Activated naive CD8-positive, alpha-beta T cell treated with anti-CD3 and anti-CD28 coated beads, Interleukin-2, amount 10 ng/mL, durations not matched to agents 7 days and 5 days (primary cell): ENCODE results near the gene LNX1. TPM values are rescaled to one million over a fixed set of nuclear protein-coding genes. Genes with fewer than 3 reads are reported as not detected.

Source experiments
- ATAC-seq: fragments of 150-1000 bp; cut with Tn5 transposase; one replicate; pipeline ENCODE4 v1.10.0; 2021; ENCODE audit warnings: low read depth, moderate library complexity
- POLR2A ChIA-PET: fragments of 350-600 bp; sonication (Branson Sonifier 250); formaldehyde crosslinking; loops from one replicate; lab custom pipeline; 2021; ENCODE audit warnings: antibody characterized with exemption; lab: Charles Lee
- DNase-seq: peaks from one replicate; pipeline ENCODE4 v3.0.0; 2021
- H3K27ac Mint-ChIP-seq: one replicate; pipeline ENCODE4 v1.8.0; 2022; ENCODE audit warnings: mild to moderate bottlenecking, mixed read lengths
- H3K27me3 Mint-ChIP-seq: one replicate; pipeline ENCODE4 v1.8.0; 2022; ENCODE audit warnings: mild to moderate bottlenecking, moderate library complexity, mixed read lengths
- H3K36me3 Mint-ChIP-seq: one replicate; pipeline ENCODE4 v1.8.0; 2021; ENCODE audit warnings: mild to moderate bottlenecking, mixed read lengths
- H3K4me1 Mint-ChIP-seq: one replicate; pipeline ENCODE4 v1.8.0; 2021; ENCODE audit warnings: mixed read lengths
- H3K4me3 Mint-ChIP-seq: one replicate; pipeline ENCODE4 v1.8.0; 2022; ENCODE audit warnings: mild to moderate bottlenecking, moderate library complexity, mixed read lengths
- H3K9me3 Mint-ChIP-seq: one replicate; pipeline ENCODE4 v1.8.0; 2021; ENCODE audit warnings: mixed read lengths
- total RNA-seq, 2 experiments: library from RNA; stranded (reverse); gene quantifications; one replicate each; pipeline ENCODE4 v1.2.3, GENCODE V29; 2021

The LNX1 gene
- total RNA-seq, 2 experiments from 2014 or later: not detected

DNA sequence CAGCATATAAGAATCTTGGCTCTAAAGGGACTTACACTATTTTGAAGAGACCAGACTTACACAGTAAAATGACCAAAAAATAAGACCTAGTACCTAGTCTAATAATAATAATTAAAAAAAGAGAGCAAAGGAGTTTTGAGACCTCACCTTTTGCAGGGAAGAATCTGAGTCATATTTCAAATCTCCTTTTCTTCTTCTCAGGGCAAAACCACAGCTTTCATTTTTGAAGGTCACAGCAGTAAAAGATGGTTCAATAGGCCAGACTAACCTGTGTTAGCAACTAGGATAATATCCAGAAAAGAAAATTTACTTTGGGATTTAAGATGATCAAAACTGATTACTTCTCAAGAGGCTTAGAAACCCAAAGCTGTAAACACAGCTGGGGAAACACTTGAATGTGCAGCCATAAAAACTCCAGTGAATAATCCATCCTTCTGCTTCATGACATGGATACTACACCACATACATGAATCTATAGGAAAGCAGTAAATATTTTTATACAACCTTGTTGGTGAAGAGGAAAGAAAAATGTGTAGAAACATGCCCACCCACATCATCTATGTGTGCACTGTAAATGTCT lies 25.9 kb upstream of the LNX1 start:
- no peaks in the 10 kb centered on the region for H3K27me3 Mint-ChIP-seq
- DNase-seq (no peak), ATAC-seq (no peak)
- no peaks in the 10 kb centered on the region for H3K36me3 Mint-ChIP-seq
- H3K9me3 Mint-ChIP-seq: no peaks in the 10 kb centered on the region
- no peaks in the 10 kb centered on the region for H3K4me1 Mint-ChIP-seq
- H3K4me3 Mint-ChIP-seq: no peak overlapping the region
- no peak overlapping the region for H3K27ac Mint-ChIP-seq
- POLR2A ChIA-PET: no interaction called here

DNA sequence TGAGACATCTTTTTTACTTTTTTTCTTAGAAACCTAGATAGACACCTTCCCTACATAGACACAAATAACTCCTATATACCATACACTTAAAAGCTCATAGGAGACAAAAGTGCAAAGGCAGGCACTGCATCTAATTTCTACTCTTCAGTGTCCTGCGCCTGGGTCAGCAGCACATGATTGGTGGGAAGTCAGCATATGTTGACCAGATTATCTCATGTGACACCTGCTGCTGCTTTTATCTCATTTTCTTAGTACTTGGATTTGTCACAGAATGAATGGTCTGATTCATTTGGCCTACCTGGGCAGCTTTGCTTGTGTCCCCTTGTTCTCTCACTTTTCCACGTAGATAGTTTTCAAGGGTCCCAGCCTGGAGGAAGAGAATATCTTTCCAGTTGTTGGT lies 24.9 kb upstream of the LNX1 start:
- no peak for DNase-seq
- no peak overlapping the region for H3K4me3 Mint-ChIP-seq
- no peaks in the 10 kb centered on the region for H3K27me3 Mint-ChIP-seq
- H3K9me3 Mint-ChIP-seq: no peaks in the 10 kb centered on the region
- POLR2A ChIA-PET: no interaction called here
- no peak for ATAC-seq
- no peak overlapping the region for H3K27ac Mint-ChIP-seq
- H3K4me1 Mint-ChIP-seq: no peaks in the 10 kb centered on the region
- H3K36me3 Mint-ChIP-seq: no peaks in the 10 kb centered on the region

DNA sequence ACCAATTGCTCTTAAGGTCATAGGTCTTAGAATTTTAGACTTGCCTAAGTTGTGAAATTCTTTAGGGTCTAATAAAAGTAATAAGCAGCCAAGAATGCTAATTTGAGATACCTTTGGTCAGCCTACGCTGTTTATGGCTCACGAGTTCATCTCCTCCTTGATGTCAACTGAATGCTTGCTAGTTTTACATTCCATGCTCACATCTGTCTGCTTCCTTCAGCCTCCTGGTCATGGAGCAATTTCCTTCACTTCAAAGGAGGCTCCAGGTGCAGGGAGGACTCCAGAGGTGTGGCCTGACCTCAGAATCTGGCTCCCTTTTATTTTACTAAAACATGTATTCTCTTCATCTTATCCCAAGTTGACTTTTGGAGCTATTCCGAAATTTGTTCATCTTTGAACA lies 23.3 kb upstream of the LNX1 start:
- DNase-seq: no peak
- H3K4me3 Mint-ChIP-seq: no peak overlapping the region
- no peak overlapping the region for H3K27ac Mint-ChIP-seq
- no peaks in the 10 kb centered on the region for H3K9me3 Mint-ChIP-seq
- ATAC-seq: no peak
- POLR2A ChIA-PET: no interaction called here
- H3K4me1 Mint-ChIP-seq: no peaks in the 10 kb centered on the region
- no peaks in the 10 kb centered on the region for H3K36me3 Mint-ChIP-seq
- no peaks in the 10 kb centered on the region for H3K27me3 Mint-ChIP-seq

DNA sequence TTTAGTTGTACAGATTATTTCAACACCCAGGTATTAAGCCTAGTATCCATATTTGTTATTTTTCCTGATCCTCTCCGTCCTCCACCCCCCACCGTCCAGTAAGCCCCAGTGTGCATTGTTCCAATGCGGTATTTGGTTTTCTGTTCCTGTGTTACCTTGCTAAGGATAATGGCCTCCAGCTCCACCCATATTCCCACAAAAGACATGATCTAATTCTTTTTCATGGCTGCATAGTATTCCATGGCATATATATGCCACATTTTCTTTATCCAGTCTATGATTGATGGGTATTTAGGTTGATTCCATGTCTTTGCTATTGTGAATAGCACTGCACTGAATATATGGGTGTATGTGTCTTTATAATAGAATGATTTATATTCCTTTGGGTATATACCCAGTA lies 22.1 kb upstream of the LNX1 start:
- no peak for ATAC-seq
- H3K4me3 Mint-ChIP-seq: no peak overlapping the region

DNA sequence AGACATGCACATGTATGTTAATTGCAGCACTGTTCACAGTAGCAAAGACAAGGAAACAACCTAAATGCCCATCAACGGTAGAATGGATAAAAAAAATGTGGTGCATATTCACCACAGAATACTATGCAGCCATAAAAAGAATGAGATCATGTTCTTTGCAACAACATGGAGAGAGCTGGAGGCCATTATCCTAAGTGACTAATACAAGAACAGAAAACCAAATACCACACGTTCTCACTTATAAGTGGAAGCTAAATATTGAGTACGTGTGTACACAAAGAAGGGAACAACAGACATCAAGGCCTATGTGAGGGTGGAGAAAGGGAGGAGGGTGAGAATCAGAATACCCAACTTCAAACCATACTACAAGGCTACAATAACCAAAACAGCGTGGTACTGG lies 17.4 kb upstream of the LNX1 start:
- H3K4me3 Mint-ChIP-seq: no peak overlapping the region
- POLR2A ChIA-PET: no interaction called here
- ATAC-seq (no peak), DNase-seq (no peak)
- H3K4me1 Mint-ChIP-seq: no peaks in the 10 kb centered on the region
- peaks cover 1% of the 10 kb centered on the region for H3K9me3 Mint-ChIP-seq
- no peaks in the 10 kb centered on the region for H3K36me3 Mint-ChIP-seq
- H3K27me3 Mint-ChIP-seq: no peaks in the 10 kb centered on the region
- H3K27ac Mint-ChIP-seq: no peak overlapping the region

More for the DNA sequence above, 22.1 kb upstream of the LNX1 start:
- no peak for DNase-seq
- Mint-ChIP-seq H3K36me3 (no peaks in the 10 kb centered on the region), H3K4me1 (no peaks in the 10 kb centered on the region), H3K9me3 (no peaks in the 10 kb centered on the region), H3K27ac (no peak overlapping the region), H3K27me3 (no peaks in the 10 kb centered on the region)
- POLR2A ChIA-PET: no interaction called here

DNA sequence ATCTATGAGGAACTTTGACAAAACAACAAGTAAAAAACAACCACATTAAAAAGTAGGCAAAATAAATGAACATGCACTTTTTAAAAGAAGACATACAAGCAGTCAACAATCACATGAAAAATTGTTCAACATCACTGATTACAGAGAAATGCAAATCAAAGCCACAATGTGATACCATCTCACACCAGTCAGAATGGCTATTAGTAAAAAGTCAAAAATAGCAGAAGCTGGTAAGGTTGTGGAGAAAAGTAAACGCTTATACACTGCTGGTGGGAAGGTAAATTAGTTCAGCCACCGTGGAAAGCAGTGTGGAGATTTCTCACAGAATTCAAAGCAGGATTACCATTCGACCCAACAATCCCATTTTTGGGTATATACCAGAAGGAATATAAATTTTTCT lies 17.0 kb upstream of the LNX1 start:
- H3K36me3 Mint-ChIP-seq: no peaks in the 10 kb centered on the region
- no peak overlapping the region for H3K27ac Mint-ChIP-seq
- DNase-seq (no peak), ATAC-seq (no peak)
- POLR2A ChIA-PET: no interaction called here
- peaks cover 1% of the 10 kb centered on the region for H3K9me3 Mint-ChIP-seq
- no peak overlapping the region for H3K4me3 Mint-ChIP-seq
- H3K4me1 Mint-ChIP-seq: no peaks in the 10 kb centered on the region
- H3K27me3 Mint-ChIP-seq: no peaks in the 10 kb centered on the region

DNA sequence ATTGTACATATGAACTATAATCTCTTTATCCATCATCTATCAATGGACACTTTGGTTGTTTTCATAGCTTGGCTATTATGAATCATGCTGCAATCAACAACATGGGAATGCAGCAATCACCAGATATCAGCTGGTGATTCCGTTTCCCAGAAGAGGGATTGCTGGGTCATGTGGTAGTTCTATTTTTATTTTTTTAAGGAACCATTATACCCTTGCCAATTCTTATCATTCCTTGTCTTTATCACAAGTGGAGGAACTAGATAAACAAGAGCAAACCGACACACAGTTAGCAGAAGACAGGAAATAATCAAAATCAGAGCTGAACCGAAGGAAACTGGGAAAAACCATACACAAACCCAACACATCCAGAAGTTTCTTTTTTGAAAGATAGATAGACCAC lies 14.5 kb upstream of the LNX1 start:
- H3K36me3 Mint-ChIP-seq: no peaks in the 10 kb centered on the region
- no peaks in the 10 kb centered on the region for H3K27me3 Mint-ChIP-seq
- no peaks in the 10 kb centered on the region for H3K4me1 Mint-ChIP-seq
- no peak overlapping the region for H3K4me3 Mint-ChIP-seq
- H3K9me3 Mint-ChIP-seq: peaks cover 1% of the 10 kb centered on the region
- no peak overlapping the region for H3K27ac Mint-ChIP-seq
- POLR2A ChIA-PET: no interaction called here
- DNase-seq (no peak), ATAC-seq (no peak)

DNA sequence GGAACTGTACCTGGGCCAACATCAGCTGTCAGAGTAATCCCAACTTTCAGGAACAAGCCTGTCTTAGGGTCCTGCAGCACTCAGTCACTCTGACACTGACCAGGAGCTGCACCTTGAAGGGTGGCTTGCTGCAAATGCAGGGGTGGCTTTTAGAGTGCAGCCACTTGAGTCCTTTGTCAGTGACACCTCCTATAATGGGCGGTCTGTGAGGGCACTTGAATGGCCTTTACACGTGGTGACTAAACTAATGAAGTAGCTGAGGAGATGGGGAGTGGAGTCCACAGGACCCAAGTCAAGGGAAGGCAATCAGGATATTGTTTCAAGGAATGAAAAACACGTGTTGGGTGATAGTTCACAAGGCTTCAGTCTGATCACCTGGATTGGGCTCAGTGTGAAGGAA lies 11.1 kb upstream of the LNX1 start:
- Mint-ChIP-seq H3K27ac (no peak overlapping the region), H3K4me1 (no peaks in the 10 kb centered on the region), H3K27me3 (peaks cover 2% of the 10 kb centered on the region), H3K4me3 (no peak overlapping the region), H3K9me3 (peaks cover 1% of the 10 kb centered on the region), H3K36me3 (no peaks in the 10 kb centered on the region)
- POLR2A ChIA-PET: no interaction called here
- DNase-seq: no peak
- no peak for ATAC-seq

DNA sequence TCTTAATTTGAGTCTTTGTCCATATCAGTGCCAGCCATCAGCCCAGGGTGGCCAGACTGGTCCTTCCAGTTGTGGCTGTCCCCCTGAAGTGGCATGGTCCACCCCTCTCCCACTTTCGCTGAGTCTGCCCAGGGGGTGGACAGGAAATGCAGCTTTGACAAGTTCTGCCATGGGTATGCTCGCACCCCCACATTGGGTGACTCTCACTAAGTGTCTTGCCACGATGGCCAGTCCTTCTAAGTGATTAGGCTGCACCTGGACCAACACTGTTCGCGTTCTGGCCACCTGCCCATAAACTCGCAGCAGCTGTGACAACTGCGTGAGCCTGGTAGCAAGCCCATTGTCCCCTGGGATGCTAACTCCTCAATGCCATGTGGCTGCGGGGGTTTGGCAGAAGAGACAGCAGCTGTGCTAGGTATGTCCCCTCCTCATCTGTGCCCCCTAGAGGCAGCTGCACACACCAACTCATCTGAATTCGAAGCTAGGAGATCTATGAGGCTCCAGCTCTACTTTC lies 10.0 kb upstream of the LNX1 start:
- ATAC-seq (no peak), DNase-seq (no peak)
- POLR2A ChIA-PET: no interaction called here
- no peak overlapping the region for H3K4me3 Mint-ChIP-seq
- H3K36me3 Mint-ChIP-seq: no peaks in the 10 kb centered on the region
- no peaks in the 10 kb centered on the region for H3K9me3 Mint-ChIP-seq
- H3K4me1 Mint-ChIP-seq: no peaks in the 10 kb centered on the region
- H3K27ac Mint-ChIP-seq: no peak overlapping the region
- peaks cover 2% of the 10 kb centered on the region for H3K27me3 Mint-ChIP-seq

DNA sequence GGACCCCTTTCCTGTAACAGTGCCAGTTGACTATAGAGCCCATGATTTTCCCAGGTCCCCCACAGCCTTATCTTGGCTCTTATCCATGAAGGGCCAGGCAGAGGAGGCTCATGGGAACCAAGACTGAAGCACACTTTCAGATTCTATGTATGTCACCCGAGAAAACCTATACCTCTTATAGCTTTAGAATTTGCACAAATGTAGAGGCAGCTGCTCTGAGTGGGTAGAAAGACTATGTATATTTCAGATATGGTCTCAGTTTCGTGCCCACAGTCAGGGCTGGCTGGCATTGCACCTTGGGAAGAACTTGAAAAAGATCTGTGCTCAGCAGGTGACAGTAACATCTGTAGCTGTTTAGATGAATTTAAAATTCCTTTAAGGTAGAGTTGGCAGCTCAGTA lies 8.3 kb upstream of the LNX1 start:
- Mint-ChIP-seq H3K4me1 (no peaks in the 10 kb centered on the region), H3K4me3 (no peak overlapping the region), H3K9me3 (no peaks in the 10 kb centered on the region), H3K27me3 (peaks cover 4% of the 10 kb centered on the region), H3K27ac (no peak overlapping the region), H3K36me3 (no peaks in the 10 kb centered on the region)
- DNase-seq: no peak
- POLR2A ChIA-PET: no interaction called here
- ATAC-seq: no peak

DNA sequence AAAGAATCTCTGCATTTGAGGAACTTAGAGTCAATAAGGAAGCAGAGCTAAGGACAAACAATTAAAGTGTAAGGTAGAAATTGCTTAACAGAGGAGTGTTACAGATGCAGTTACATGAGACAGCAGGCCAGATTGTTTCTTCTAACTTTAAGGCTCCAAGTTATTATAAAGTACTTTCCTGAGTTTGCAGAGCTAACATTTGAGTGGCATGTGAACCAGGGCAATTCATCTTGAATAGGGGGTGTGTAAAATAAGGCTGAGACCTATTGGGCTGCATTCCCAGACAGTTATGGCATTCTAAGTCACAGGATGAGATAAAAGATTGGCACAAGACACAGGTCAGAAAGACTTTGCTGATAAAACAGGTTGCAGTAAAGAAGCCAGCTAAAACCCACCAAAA lies 7.6 kb upstream of the LNX1 start:
- no peak overlapping the region for H3K4me3 Mint-ChIP-seq
- no peaks in the 10 kb centered on the region for H3K36me3 Mint-ChIP-seq
- H3K27me3 Mint-ChIP-seq: peaks cover 4% of the 10 kb centered on the region
- ATAC-seq: no peak
- H3K4me1 Mint-ChIP-seq: no peaks in the 10 kb centered on the region
- H3K27ac Mint-ChIP-seq: no peak overlapping the region
- POLR2A ChIA-PET: no interaction called here
- H3K9me3 Mint-ChIP-seq: no peaks in the 10 kb centered on the region
- no peak for DNase-seq

DNA sequence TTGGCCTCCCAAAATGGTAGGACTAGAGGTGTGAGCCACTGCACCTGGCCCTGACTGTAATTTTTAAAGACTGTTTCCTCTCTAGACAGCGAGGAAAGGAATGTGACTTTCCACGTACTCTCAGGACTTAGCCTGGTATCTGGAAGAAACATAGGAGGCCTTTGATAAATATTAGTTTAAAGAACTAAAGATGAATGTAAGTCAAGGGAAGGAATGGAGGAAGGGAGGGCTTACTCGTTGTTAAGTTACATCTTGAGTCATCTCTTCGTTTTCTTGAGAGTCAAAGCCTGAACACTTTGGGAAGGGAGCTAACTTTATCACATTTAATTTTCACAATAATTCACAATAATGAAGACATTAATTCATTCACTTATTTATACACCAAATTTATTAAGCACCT lies 7.2 kb upstream of the LNX1 start:
- peaks cover 4% of the 10 kb centered on the region for H3K27me3 Mint-ChIP-seq
- H3K4me1 Mint-ChIP-seq: no peaks in the 10 kb centered on the region
- POLR2A ChIA-PET: no interaction called here

DNA sequence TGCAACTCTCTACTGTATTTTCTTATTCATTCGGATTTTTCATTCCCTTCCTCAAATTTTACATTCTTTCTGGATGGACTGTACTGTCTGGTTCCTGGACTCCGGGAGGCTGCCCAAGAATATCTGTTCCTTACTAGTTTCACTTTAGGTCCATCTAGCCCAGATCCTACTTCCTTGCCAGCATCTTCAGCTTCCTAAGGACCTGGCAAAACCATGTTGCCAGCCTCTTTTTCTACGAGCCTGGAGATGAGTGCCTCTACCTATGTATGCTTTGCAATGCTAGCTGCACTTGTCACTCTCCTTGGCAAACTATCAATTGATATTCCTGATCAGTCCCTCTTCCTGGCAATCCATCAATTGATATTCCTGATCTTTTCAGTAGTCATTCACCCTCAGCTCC lies 5.6 kb upstream of the LNX1 start:
- ATAC-seq (no peak), DNase-seq (no peak)
- Mint-ChIP-seq H3K27me3 (peaks cover 13% of the 10 kb centered on the region), H3K4me1 (no peaks in the 10 kb centered on the region), H3K9me3 (no peaks in the 10 kb centered on the region), H3K27ac (no peak overlapping the region), H3K36me3 (no peaks in the 10 kb centered on the region), H3K4me3 (no peak overlapping the region)
- POLR2A ChIA-PET: no interaction called here

More for the DNA sequence above, 7.2 kb upstream of the LNX1 start:
- Mint-ChIP-seq H3K4me3 (no peak overlapping the region), H3K36me3 (no peaks in the 10 kb centered on the region), H3K27ac (no peak overlapping the region), H3K9me3 (no peaks in the 10 kb centered on the region)
- ATAC-seq (no peak), DNase-seq (no peak)

DNA sequence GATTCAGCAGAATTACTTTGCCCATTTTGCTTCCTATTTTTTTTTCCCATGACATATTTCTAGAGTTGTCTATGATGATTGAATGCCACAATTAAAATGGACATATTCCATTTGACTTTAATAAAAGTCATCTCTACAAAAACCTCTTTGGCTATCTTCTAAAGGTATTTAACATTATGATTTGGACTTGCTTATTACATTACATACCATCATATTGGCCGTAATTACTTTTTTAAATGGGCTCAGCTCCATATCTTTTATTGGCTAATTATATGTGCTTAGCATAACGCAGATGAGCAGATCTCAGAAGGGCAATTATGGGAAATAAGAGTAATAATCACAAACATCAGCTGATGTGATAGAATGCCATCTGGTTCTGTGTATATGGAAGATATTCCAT lies 4.5 kb upstream of the LNX1 start:
- POLR2A ChIA-PET: no interaction called here
- ATAC-seq: no peak
- Mint-ChIP-seq H3K36me3 (no peaks in the 10 kb centered on the region), H3K27ac (no peak overlapping the region), H3K9me3 (no peaks in the 10 kb centered on the region), H3K4me1 (no peaks in the 10 kb centered on the region), H3K4me3 (no peak overlapping the region), H3K27me3 (peaks cover 24% of the 10 kb centered on the region)
- no peak for DNase-seq

DNA sequence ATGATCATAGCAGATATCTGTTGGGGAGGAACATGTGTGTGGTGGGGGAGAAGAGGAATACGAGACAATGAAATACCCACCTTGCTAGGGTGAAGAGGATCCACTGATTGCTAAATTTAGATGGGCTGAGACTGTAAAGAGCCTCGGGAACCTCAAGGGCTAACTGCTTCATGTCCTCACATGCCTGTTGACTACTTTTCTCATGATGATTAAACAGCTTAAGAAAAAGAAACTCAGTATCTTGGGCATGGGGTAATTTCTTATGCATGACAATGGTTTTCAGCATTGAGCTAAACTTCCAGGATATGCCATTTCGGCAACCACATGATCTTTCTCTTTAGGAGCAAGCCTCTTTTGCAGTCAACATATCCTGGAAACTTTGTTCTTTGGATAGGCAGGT lies 3.9 kb upstream of the LNX1 start:
- DNase-seq: no peak
- POLR2A ChIA-PET: no interaction called here
- H3K4me3 Mint-ChIP-seq: no peak overlapping the region
- H3K27me3 Mint-ChIP-seq: peaks cover 30% of the 10 kb centered on the region
- no peaks in the 10 kb centered on the region for H3K36me3 Mint-ChIP-seq
- no peaks in the 10 kb centered on the region for H3K9me3 Mint-ChIP-seq
- no peaks in the 10 kb centered on the region for H3K4me1 Mint-ChIP-seq
- no peak overlapping the region for H3K27ac Mint-ChIP-seq
- no peak for ATAC-seq
